Thoracic aorta endothelial cell (primary cell): Measurements from ENCODE around the gene CADM2. TPM values are rescaled to one million over a fixed set of nuclear protein-coding genes. Genes with fewer than 3 reads are reported as not detected.

Experiments used
- small RNA-seq: library from RNA; depleted of rRNA; stranded (forward); fragments of <200 nt; gene quantifications from one replicate; pipeline ENCODE3, GENCODE V24; 2012
- total RNA-seq: library from RNA; depleted of rRNA; stranded (reverse); fragments of >200 nt; gene quantifications from 2 replicates; pipeline ENCODE4 v1.2.3, GENCODE V29; 2012

CADM2 gene
- 0.07 TPM in 1 of 2 replicates, not detected in the other for total RNA-seq

DNA sequence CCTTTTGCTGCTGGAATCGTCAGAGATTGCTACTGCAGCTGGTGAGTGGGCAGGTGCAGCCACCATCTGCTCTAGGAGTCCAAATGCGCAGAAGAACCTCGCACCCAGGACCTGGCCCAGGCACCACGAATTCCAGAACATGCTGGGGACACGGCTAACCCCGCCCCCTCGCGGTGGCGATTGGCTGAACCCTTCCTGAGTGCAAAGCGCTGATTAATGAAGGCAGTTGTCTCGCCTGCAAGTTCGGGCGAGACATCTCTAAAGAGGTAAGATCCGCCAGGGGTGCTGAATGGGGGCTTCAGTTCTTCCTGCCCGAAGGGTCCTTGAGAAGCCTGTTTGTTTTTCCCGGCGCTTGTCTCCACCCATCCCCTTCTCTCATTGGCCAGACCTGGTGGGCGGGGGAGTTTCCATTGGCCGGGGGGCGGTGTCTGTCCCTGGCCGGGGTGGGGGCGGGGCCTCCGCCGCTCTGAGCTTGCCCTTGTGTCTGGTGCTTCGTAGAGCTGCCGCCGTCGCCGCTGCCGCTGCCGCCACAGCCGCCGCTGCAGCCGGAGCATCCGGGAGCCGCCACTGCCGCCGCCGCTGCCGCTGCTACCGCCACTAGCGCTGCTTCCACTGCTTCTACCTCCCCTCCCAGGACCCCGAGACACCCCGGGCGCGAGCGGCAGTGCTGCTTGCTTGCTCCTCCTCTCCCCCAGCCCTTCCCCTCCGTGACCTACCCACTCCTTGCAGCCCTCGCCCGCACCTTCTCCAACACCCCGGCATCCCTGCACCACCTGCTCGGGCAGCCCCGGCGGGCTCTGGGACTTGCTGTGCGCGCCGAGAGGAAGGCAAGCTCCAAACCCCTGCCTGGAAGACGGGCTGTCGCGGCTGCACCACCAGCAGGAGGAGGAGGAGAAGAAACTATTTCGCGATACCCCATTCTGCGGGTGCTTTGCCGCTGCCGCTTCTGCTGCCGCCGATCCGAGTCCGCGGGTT lies at the start of gene CADM2:
Gene CADM2 (plus strand): TSS at position 495 of the 975 bp plus-strand sequence.

Small RNA genes lying within 50 kb of the gene (small RNA-seq; reads per million reads assigned to genes)
- not detected for gene MIR5688
